ENCODE results near the gene COG8.

DNA sequence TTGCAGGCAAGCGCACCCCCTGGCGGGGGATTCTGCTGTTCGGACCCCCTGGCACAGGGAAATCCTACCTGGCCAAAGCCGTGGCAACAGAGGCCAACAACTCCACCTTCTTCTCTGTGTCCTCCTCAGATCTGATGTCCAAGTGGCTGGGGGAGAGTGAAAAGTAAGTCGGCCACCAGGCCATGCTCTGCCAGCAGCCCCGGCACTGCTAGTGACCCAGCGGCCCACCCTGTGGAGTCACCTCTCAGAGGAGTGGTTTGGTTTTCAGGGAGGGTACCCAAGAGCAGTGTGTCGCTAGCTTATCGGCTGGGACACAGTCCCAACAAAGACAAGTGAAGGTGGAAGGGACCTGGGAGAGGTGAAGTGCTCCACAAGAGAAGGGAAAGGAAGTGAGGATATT lies 20.0 kb downstream of the COG8 start:
- TF ChIP-seq, protein P1, sequence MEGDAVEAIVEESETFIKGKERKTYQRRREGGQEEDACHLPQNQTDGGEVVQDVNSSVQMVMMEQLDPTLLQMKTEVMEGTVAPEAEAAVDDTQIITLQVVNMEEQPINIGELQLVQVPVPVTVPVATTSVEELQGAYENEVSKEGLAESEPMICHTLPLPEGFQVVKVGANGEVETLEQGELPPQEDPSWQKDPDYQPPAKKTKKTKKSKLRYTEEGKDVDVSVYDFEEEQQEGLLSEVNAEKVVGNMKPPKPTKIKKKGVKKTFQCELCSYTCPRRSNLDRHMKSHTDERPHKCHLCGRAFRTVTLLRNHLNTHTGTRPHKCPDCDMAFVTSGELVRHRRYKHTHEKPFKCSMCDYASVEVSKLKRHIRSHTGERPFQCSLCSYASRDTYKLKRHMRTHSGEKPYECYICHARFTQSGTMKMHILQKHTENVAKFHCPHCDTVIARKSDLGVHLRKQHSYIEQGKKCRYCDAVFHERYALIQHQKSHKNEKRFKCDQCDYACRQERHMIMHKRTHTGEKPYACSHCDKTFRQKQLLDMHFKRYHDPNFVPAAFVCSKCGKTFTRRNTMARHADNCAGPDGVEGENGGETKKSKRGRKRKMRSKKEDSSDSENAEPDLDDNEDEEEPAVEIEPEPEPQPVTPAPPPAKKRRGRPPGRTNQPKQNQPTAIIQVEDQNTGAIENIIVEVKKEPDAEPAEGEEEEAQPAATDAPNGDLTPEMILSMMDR (IDR thresholded peaks at IDR 0.05; ENCODE audit: extremely low read depth in 1 of 2, insufficient read depth in 1 of 2, low read depth in 1 of 2, low read length in 2 of 2), result no peak
- TF ChIP-seq EZH2 (IDR thresholded peaks at IDR 0.05; ENCODE audit: borderline replicate concordance, low read depth, low read length, severe bottlenecking), result no peak
- TF ChIP-seq POLR2A (IDR thresholded peaks at IDR 0.05; ENCODE audit: low read depth, low read length), result no peak
- TF ChIP-seq JUN (IDR thresholded peaks at IDR 0.05; ENCODE audit: borderline replicate concordance, insufficient read depth, insufficient read length, low read depth), result no peak
- TF ChIP-seq FOS (IDR thresholded peaks at IDR 0.05; ENCODE audit: borderline replicate concordance, insufficient read depth, low read length), result no peak
- TF ChIP-seq GATA2 (IDR thresholded peaks at IDR 0.05; ENCODE audit: insufficient read depth, insufficient read length, low read depth, low read length), result no peak
- TF ChIP-seq POLR2AphosphoS5 (IDR thresholded peaks at IDR 0.05; ENCODE audit: insufficient read depth, low read depth, low read length), result no peak
- TF ChIP-seq, protein P2, sequence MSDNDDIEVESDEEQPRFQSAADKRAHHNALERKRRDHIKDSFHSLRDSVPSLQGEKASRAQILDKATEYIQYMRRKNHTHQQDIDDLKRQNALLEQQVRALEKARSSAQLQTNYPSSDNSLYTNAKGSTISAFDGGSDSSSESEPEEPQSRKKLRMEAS (IDR thresholded peaks at IDR 0.05; ENCODE audit: insufficient read depth, insufficient read length), result no peak

Measured in endothelial cell of umbilical vein (primary cell).